ENCODE measurements around the gene DNM2. TPM values are rescaled to one million over a fixed set of nuclear protein-coding genes. Genes with fewer than 3 reads are reported as not detected.

DNM2 gene
- total and polyA plus RNA-seq, 2 of the 13 experiments (the other 11 are each of a cell fraction or from before 2014, with no cell fraction given) = 41.7 to 59.8 TPM

DNA sequence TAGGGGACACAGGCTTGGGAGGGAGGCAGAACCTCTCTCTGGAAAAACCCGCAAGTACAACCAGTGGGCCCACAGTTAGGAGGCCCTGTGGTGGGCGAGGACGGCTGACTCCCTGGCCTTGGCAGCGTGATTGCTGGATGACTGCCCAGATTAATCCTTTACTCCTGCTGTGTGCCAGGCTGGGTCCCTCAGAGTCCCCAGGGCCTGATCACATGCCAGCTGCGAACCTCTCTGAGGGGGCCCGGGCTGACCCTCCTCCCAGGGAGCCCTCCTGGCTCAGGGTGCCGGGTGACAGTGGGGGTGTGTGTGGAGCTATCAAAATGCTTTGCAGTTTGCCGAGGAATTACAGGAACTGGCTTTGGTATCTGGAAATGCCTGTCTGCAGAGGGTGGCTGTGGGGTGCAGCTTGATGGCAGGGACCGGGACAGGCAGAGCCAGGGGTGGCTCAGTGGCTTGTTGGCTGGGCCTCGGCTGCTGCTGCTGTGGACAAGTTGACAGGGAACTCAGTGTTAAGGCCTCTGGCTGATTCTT, 48.9 kb downstream of the DNM2 start:
- no peak for FAIRE-seq
- H3K4me2 ChIP-seq (ENCODE audit: low read depth, low read length) = no peak overlapping the region
- H3K27me3 ChIP-seq (ENCODE audit: control insufficient read depth in 1 of 2, insufficient read depth in 2 of 2, low read length in 2 of 2) = no peaks in the 10 kb centered on the region
- no TSS peak for BruUV-seq (replicated peaks)
- no peak overlapping the region for H2AFZ ChIP-seq (ENCODE audit: low read length)
- in situ Hi-C loops (cut with HindIII; ENCODE audit: extremely low pct_ligation_motif_present, low pct_unique_long_range_greater_than_20kb) (loop anchor here (5.0 kb wide), 1 partner anchor 49 kb away; the partner anchor contains the start of gene DNM2), intact Hi-C loops (cut with micrococcal nuclease; ENCODE audit: unreplicated experiment) (loop anchor here (5.0 kb wide), 1 partner anchor 46 kb away; no protein-coding TSS in a partner anchor)
- H3K36me3 ChIP-seq (replicated peaks in 1 of 2; ENCODE audit: control insufficient read depth in 1 of 2, insufficient read depth in 2 of 2, low read length in 2 of 2) = peaks cover 5 to 15% of the 10 kb centered on the region in 2 experiments; a peak in 4 of 5 replicates
- H4K20me1 ChIP-seq (ENCODE audit: insufficient read depth, low read length) = peaks cover 9% of the 10 kb centered on the region; the same call in 1 of the 2 replicates
- H3K4me3 ChIP-seq (replicated peaks in 1 of 3; ENCODE audit: insufficient read depth in 1 of 3, low read depth in 2 of 3, low read length in 3 of 3) = no peak overlapping the region
- H3K4me1 ChIP-seq (ENCODE audit: insufficient read depth, low read length) = peaks cover 89% of the 10 kb centered on the region
- ChIA-PET CTCF (ENCODE audit: low intra/inter-chr PET ratio, low total read pairs) (no interaction called here), POLR2A (no interaction called here)
- TF ChIP-seq ZNF7 (CRISPR knock-in tag; IDR thresholded peaks at IDR 0.05) (no peak), ZNF44 (CRISPR knock-in tag; IDR thresholded peaks at IDR 0.05) (no peak), ZBTB44 (CRISPR knock-in tag; IDR thresholded peaks at IDR 0.05) (no peak), FOXJ3 (CRISPR knock-in tag; IDR thresholded peaks at IDR 0.05; ENCODE audit: borderline replicate concordance) (no peak)
- no peak overlapping the region for H3K27ac ChIP-seq (ENCODE audit: extremely low read length, insufficient read depth, low read length)
- H3K9ac ChIP-seq (ENCODE audit: insufficient read depth, low read depth, low read length) = no peak overlapping the region
- no peak for DNase-seq (ENCODE audit: low spot score)
- ATAC-seq = no peak
- H3K79me2 ChIP-seq (ENCODE audit: insufficient read depth, low read length) = peaks cover 23% of the 10 kb centered on the region
- WGBS (ENCODE audit: low lambda C conversion rate) = 95% methylated on average over 4 of the region's 10 CpGs
- H3K9me3 ChIP-seq (ENCODE audit: low read length) = no peaks in the 10 kb centered on the region

- in situ Hi-C loops (cut with HindIII; ENCODE audit: extremely low pct_ligation_motif_present, low pct_unique_long_range_greater_than_20kb) (loop anchor here (5.0 kb wide), 1 partner anchor 50 kb away; the partner anchor contains the start of gene DNM2), intact Hi-C loops (cut with micrococcal nuclease; ENCODE audit: unreplicated experiment) (loop anchor here (5.0 kb wide), 1 partner anchor 45 kb away; no protein-coding TSS in a partner anchor)
- no peak for ATAC-seq
- H3K9me3 ChIP-seq (ENCODE audit: low read length) = no peaks in the 10 kb centered on the region
- H3K27ac ChIP-seq (ENCODE audit: extremely low read length, insufficient read depth, low read length) = no peak overlapping the region
- H3K36me3 ChIP-seq (replicated peaks in 1 of 2; ENCODE audit: control insufficient read depth in 1 of 2, insufficient read depth in 2 of 2, low read length in 2 of 2) = peaks cover 6 to 22% of the 10 kb centered on the region in 2 experiments
- TF ChIP-seq ZNF484 (CRISPR knock-in tag; IDR thresholded peaks at IDR 0.05; ENCODE audit: borderline replicate concordance, low read depth) (no peak), ZFP36 (IDR thresholded peaks at IDR 0.05; ENCODE audit: borderline replicate concordance, low read depth, low read length, partially characterized antibody) (no peak), NR0B2 (CRISPR knock-in tag; IDR thresholded peaks at IDR 0.05) (no peak), ZNF546 (CRISPR knock-in tag; conservative IDR thresholded peaks at IDR 0.05) (no peak), HOXA9 (CRISPR knock-in tag; IDR thresholded peaks at IDR 0.05; ENCODE audit: borderline replicate concordance) (no peak)
- TF ChIP-seq, protein P1, sequence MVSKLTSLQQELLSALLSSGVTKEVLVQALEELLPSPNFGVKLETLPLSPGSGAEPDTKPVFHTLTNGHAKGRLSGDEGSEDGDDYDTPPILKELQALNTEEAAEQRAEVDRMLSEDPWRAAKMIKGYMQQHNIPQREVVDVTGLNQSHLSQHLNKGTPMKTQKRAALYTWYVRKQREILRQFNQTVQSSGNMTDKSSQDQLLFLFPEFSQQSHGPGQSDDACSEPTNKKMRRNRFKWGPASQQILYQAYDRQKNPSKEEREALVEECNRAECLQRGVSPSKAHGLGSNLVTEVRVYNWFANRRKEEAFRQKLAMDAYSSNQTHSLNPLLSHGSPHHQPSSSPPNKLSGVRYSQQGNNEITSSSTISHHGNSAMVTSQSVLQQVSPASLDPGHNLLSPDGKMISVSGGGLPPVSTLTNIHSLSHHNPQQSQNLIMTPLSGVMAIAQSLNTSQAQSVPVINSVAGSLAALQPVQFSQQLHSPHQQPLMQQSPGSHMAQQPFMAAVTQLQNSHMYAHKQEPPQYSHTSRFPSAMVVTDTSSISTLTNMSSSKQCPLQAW (CRISPR knock-in tag; IDR thresholded peaks at IDR 0.05) = no peak
- BruUV-seq (replicated peaks) = no TSS peak
- 95% methylated on average over 10 of the region's 10 CpGs for WGBS (ENCODE audit: low lambda C conversion rate)
- no peaks in the 10 kb centered on the region for H3K27me3 ChIP-seq (ENCODE audit: control insufficient read depth in 1 of 2, insufficient read depth in 2 of 2, low read length in 2 of 2)
- no peak overlapping the region for H3K9ac ChIP-seq (ENCODE audit: insufficient read depth, low read depth, low read length)
- H3K4me3 ChIP-seq (replicated peaks in 1 of 3; ENCODE audit: insufficient read depth in 1 of 3, low read depth in 2 of 3, low read length in 3 of 3) = no peak overlapping the region
- no peak overlapping the region for H3K4me2 ChIP-seq (ENCODE audit: low read depth, low read length)
- CTCF ChIA-PET (ENCODE audit: low intra/inter-chr PET ratio, low total read pairs) = no interaction called here
- DNase-seq (ENCODE audit: low spot score) = no peak
- H2AFZ ChIP-seq (ENCODE audit: low read length) = no peak overlapping the region
- peaks cover 81% of the 10 kb centered on the region for H3K4me1 ChIP-seq (ENCODE audit: insufficient read depth, low read length)
- peaks cover 23% of the 10 kb centered on the region for H3K79me2 ChIP-seq (ENCODE audit: insufficient read depth, low read length)
- peaks cover 9% of the 10 kb centered on the region; the same call in 1 of the 2 replicates for H4K20me1 ChIP-seq (ENCODE audit: insufficient read depth, low read length)
- POLR2A ChIA-PET = no interaction called here
- no peak for FAIRE-seq
These were observed 49.8 kb downstream of the DNM2 start for GRCh38 chr19:10767726-10768125.

Data from HepG2 (cell line).